Stimulated activated CD4-positive, alpha-beta T cell treated with anti-CD3 and anti-CD28 coated beads, Interleukin-2, amount 100 ng/mL, for 4 hours (primary cell): Measurements from ENCODE around the gene ADORA1.

Source experiments
- DNase-seq: peaks from one replicate; pipeline ENCODE4 v3.0.0-alpha.2; 2020; ENCODE audit warnings: low read depth

Gene ADORA1

GRCh38 chr1:203173011-203173555 is 45.6 kb downstream of the ADORA1 start:
- no peak for DNase-seq

- no peak for DNase-seq
Measured at GRCh38 chr1:203173566-203173965, 46.0 kb downstream of the ADORA1 start.

DNA sequence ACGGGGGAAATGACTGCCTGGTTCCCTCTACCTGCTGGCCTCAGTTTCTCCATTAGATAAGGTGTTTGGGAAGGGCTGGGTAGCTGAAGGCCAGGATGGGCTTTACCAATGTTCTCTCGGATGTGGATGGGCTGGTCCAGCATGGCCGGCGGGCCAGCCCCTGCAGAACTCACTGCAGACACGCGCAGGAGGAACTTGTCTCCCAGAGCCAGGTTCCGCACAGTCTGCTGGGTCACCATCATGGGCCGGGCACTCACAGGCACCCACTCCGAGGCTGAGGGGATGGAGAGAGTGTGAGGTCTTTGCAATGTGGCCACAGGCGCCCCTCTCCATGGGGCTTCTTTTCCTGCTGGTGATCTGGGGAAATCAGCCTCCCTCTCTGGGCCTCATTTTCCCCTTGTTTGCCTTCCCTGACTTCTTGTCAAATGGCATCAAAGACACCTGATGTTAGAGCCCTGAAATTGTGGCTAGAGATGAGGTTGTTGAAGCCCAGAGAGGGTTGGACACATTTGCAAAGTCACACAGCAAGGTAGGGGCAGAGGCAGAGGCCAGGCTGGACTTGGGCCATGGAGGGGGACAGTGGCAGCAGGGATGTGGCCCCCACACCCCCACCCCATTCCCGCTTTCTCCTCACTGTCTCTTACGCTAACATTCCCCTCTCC is 46.9 kb downstream of the ADORA1 start:
- no peak for DNase-seq

- DNase-seq = no peak
Measured at GRCh38 chr1:203175237-203175826, 47.8 kb downstream of the ADORA1 start, which contains the start of gene MYBPH. Gene MYBPH (minus strand): TSS chr1:203175826. CDS start chr1:203175755, 71 bp downstream.

- no peak for DNase-seq
Measured at GRCh38 chr1:203175827-203176241, 48.3 kb downstream of the ADORA1 start.

GRCh38 chr1:203176273-203177035 is 48.9 kb downstream of the ADORA1 start:
- DNase-seq = no peak

- no peak for DNase-seq
Measured at GRCh38 chr1:203177036-203177405, 49.5 kb downstream of the ADORA1 start.

DNA sequence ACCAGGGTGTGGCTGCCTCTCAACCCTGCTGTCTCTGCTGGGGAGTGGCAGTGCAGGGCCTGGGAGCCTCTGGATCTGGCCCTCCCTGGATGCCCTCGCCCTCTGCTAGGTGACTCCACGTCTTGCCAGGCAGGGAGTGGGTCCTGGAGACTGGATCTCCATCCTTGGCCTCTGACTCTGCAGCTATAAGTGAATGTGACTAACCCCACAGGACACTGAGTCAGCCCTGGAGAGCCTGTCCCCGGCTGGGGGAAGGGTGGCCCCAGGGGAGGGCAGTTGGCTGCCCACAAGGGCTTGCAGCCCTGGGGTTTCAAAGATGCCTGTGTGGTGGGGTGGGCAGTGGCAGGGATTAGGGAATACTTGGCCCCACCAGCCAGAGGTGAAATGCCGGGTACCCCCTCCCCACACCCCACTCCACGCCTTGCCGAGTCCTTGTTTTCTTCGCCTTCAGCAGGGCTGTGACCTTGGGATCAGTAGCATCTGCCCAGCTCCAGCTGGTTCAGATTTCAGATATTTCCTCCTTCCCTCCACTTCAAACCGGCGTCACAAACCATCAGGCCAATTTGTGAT is 50.0 kb downstream of the ADORA1 start:
- no peak for DNase-seq

GRCh38 chr1:203178083-203178482 is 50.6 kb downstream of the ADORA1 start:
- DNase-seq = no peak

GRCh38 chr1:203178821-203179666 is 51.5 kb downstream of the ADORA1 start:
- DNase-seq = no peak

GRCh38 chr1:203179667-203180005 is 52.1 kb downstream of the ADORA1 start:
- DNase-seq = no peak

DNA sequence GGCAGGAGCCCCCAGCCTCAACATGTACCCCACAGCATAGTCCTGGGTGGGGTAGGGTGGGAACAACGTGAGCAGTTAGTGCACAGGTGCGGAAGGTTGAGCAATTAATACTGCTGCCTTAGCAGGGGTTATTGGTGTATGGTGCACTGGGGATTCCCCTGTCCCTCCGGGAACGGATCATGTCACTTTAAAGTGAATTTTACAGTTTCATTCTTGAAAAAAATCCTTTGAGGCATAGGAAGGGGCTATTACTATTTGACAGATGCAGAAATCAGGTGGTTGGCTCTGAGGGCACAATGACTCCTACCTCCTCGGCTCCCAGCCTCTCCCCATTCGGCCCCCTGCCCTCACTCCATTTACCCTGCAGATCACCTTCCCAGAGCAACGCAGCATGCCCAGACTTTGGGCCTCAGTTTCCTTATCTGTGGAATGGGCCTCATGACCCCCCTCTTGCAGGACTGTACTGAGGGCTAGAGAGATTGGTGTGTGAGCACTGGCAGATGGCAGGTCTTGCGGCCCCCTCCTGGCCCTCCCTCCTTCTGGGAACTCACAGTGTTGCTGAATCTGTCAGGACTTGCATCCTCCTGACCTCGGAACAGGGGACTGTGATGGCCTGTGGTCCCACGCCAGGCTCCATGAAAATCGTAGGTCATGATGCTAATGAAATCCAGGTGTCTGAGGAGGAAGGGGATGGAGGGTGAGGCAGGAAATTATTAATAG is 53.2 kb downstream of the ADORA1 start:
- no peak for DNase-seq

DNA sequence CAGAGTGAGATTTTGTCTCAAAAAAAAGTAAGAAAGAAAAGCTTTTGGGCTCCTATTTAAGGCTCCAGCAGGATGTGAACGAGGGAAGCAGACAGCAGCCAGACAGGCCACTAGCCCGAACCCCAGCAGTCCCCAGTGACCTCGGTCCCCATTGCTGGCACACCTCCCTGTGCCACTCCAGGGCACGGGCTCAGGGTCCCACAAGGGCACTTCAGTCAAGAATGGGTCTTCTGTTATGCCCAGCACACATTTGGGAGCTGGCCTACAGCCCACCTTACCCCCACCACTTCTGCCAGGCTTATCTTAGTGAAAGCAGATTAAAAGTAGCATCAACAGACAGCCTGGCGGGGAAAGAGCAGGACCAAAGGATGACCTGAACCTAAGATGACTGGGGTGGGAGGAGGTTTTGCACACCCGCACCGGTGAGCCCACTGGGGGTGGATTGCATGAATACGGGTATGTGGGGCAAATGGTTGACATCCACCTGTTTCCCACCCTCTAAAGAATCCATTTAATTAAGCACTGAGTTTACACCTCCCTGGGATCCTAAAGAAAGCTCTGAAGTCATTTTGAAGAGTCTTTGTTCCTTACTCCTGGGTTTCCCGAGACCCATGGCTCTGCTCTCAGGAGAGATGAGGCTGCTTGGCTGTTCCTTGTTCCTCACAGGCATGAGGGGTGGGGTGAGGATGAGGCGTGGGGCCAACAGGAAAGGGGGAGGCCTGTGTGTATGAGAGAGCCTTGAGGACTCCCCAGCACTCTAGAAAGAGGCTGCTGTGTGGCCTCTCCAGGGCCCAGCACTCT is 54.3 kb downstream of the ADORA1 start:
- no peak for DNase-seq

DNA sequence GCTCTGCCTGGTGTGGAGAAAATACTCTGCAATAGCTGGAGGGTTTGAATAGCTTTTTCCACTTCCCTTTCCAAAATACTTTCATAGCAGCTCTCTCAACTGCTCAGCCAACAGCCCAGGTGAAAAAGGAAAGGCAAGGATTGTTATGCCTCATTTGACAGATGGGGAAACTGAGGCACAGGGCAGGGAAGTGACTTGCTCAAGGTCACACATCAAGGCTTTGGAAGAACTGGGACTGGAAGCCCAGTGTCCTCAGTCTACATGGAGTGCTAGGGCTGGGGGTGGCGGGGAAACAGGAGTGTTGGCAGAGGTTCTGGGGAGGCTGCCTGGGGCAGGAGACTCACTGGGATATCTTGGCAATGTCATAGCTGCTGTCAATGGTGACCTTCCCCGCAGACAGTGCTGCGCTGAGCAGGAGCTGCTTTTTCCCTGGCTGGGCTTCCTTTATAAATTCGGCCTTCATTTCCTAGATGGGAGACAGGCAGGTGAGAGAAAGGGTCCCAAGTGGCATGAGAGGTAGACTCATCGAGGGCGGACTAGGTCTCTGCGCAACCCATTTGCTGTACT is 54.9 kb downstream of the ADORA1 start:
- DNase-seq = no peak

GRCh38 chr1:203183828-203184227 is 56.3 kb downstream of the ADORA1 start:
- DNase-seq = no peak

- no peak for DNase-seq
Measured at GRCh38 chr1:203184467-203184866, 56.9 kb downstream of the ADORA1 start.

GRCh38 chr1:203185061-203185461 is 57.5 kb downstream of the ADORA1 start:
- no peak for DNase-seq

- DNase-seq = no peak
Measured at GRCh38 chr1:203185585-203185984, 58.1 kb downstream of the ADORA1 start.

DNA sequence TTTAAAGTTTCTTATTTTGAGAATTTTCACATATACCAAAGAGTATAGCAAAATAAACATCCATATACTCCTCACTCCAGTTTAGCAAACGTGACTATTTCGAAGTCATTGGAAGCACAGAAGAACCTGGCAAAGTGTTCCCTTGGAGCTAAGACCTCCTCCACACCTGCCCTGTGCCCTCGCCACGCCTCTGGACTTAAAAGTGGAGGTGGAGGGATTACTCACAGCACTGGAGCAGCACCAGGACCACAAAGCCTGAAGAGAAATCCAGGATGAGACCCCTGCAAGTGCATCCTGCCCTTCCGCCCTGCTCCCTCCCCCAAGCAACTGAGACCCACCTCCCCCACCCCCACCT is 58.5 kb downstream of the ADORA1 start:
- no peak for DNase-seq
